ENCODE measurements around the gene MAGI3.

GRCh38 chr1:113543110-113543509 lies 152.8 kb downstream of the MAGI3 start:
- TF ChIP-seq CTCF (IDR thresholded peaks at IDR 0.05; ENCODE audit: poor library complexity, severe bottlenecking) (no peak), RAD21 (conservative IDR thresholded peaks at IDR 0.05) (no peak), EZH2 (IDR thresholded peaks at IDR 0.05; ENCODE audit: borderline replicate concordance, insufficient read depth, low read length, poor library complexity, severe bottlenecking) (no peak), REST (IDR thresholded peaks at IDR 0.05; ENCODE audit: borderline replicate concordance) (no peak), EP300 (conservative IDR thresholded peaks at IDR 0.05; ENCODE audit: poor library complexity, severe bottlenecking) (no peak), POLR2AphosphoS5 (IDR thresholded peaks at IDR 0.05) (no peak)

All from neural cell (in vitro differentiated cells).